Gastrocnemius medialis (tissue), 4 donors: ENCODE data around the gene EDN3. TPM values are rescaled to one million over a fixed set of nuclear protein-coding genes. Genes with fewer than 3 reads are reported as not detected.

Experiments used
- ATAC-seq, 2 donors: fragments of 150-250 bp; one replicate each; pipeline ENCODE4 v1.9.1; 2016
- DNase-seq, 2 donors: peaks; one replicate each; pipeline ENCODE4 v3.0.0-alpha.2; 2019
- H3K27ac ChIP-seq, 4 donors: fragments of 200-600 bp; sonication (generic); 1 replicate in 1 of 4; 2 replicates in 3 of 4; pipeline ENCODE4 v1.5.1; 2016 to 2018; ENCODE audit warnings: mild to moderate bottlenecking in 2 of 4, moderate library complexity in 1 of 4
- H3K27me3 ChIP-seq, 3 donors: fragments of 200-600 bp; sonication (generic) in 2 of 3; 1 replicate in 1 of 3; 2 replicates in 2 of 3; pipeline versions ENCODE4 v1.5.1 to v1.6.0; 2016 to 2019; ENCODE audit warnings: mild to moderate bottlenecking in 1 of 3, moderate library complexity in 1 of 3
- H3K36me3 ChIP-seq, 2 donors: fragments of 200-600 bp; sonication (generic) in 1 of 2; one replicate each; pipeline ENCODE4 v1.5.1; 2017 to 2018
- H3K4me1 ChIP-seq, 2 donors: fragments of 200-600 bp; sonication (generic) in 1 of 2; one replicate each; pipeline ENCODE4 v1.5.1; 2016 to 2017; ENCODE audit warnings: mild to moderate bottlenecking in 2 of 2
- H3K4me3 ChIP-seq, 4 donors: fragments of 200-600 bp; sonication (generic) in 3 of 4; 1 replicate in 1 of 4; 2 replicates in 3 of 4; pipeline ENCODE4 v1.5.1; 2016 to 2019; ENCODE audit warnings: mild to moderate bottlenecking in 2 of 4
- H3K9me3 ChIP-seq, 3 donors: fragments of 200-600 bp; sonication (generic) in 2 of 3; 1 replicate in 1 of 3; 2 replicates in 2 of 3; pipeline ENCODE4 v1.5.1; 2016 to 2019
- POLR2A ChIP-seq, 2 donors: fragments of 450-650 bp; IDR thresholded peaks; one replicate each; pipeline ENCODE4 v1.6.1; 2017; ENCODE audit warnings: antibody characterized with exemption in 2 of 2, mild to moderate bottlenecking in 2 of 2, moderate library complexity in 2 of 2
- in situ Hi-C, 4 donors: fragments of 200-750 bp; cut with MboI; loops; one replicate each; pipeline versions ENCODE4 v1.15.0 to v1.8.0; 2017; ENCODE audit warnings: low sequenced_read_pairs in 4 of 4
- intact Hi-C: fragments of 100-400 bp; cut with DNase I; formaldehyde crosslinking; loops from one replicate; pipeline ENCODE4 v1.15.1; 2023; ENCODE audit warnings: low total_unique reads
- total RNA-seq, 4 donors: library from RNA; depleted of rRNA; stranded (reverse); fragments of >200 nt; gene quantifications; one replicate each; pipeline versions ENCODE4 v1.1.0 to v1.2.3, GENCODE V29; 2016
- TF ChIP-seq, protein P1 (sequence below), 5 experiments: fragments of 450-650 bp in 3 of 5; fragments of 200-600 bp in 2 of 5; sonication (generic) in 2 of 5; IDR thresholded peaks in 4 of 5; conservative IDR thresholded peaks in 1 of 5; 1 replicate in 4 of 5; 2 replicates in 1 of 5; pipeline ENCODE4 v1.5.1; 2016 to 2019; ENCODE audit warnings: antibody characterized with exemption in 5 of 5, mild to moderate bottlenecking in 3 of 5, moderate library complexity in 3 of 5

The EDN3 gene, protein sequence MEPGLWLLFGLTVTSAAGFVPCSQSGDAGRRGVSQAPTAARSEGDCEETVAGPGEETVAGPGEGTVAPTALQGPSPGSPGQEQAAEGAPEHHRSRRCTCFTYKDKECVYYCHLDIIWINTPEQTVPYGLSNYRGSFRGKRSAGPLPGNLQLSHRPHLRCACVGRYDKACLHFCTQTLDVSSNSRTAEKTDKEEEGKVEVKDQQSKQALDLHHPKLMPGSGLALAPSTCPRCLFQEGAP
- total RNA-seq, result 1 to 10 TPM in 1 of 4 donors, under 1 TPM in 2, not detected in 1; 0.16 to 1.0 (median 0.66) TPM

DNA sequence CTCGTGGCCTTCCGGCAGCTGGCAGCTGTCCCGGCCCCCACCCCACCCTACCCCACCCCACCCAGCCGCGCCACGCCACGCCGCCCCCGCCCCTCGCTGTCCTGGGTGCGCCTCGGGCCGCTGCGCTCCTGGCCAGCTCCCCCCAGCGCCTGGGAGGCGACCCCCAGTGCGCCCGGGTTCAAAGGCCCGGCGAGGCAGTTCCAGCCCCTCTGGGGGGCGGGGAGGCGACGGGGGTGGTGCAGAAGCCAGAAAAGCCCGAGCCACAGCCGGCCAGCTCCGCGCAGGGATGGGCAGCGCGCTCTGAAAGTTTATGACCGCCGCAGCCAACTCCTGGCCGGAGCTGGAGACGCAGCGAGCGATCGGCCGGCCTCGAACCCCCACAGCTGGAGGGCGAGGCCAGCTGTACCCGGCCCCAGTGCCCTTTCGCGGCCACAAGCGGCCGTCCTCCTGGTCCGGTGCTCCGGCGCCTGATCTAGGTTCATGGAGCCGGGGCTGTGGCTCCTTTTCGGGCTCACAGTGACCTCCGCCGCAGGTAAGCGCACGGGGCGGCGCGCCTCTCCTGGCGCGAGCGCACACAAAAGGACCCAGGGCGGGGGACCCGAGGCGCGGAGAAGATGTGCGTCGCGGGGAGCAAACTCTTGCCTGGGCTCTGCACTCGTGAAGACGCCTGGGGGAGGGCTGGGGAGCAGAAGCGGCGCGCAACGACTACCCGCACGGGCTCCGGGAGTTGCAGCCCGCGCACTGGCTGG lies at the start of gene EDN3:
TSS of gene EDN3 (plus strand) at position 279 of the 749 bp plus-strand sequence. CDS start at position 481, 202 bp downstream.
- intact Hi-C loops (no loop called here), in situ Hi-C loops (no loop called here)
- Histone ChIP-seq H3K9me3 (no peaks in the 10 kb centered on the region), H3K4me3 (peak within 1 kb of the TSS in 1 of 4 donors; percentile 14), H3K27ac (no peak within 1 kb of the TSS), H3K36me3 (no peaks in the 10 kb centered on the region), H3K27me3 (peaks cover 9 to 29% (median 27%) of the 10 kb centered on the region in 3 donors), H3K4me1 (no peaks in the 10 kb centered on the region)
- DNase-seq (no peak), ATAC-seq (no peak)
- TF ChIP-seq, protein P1, sequence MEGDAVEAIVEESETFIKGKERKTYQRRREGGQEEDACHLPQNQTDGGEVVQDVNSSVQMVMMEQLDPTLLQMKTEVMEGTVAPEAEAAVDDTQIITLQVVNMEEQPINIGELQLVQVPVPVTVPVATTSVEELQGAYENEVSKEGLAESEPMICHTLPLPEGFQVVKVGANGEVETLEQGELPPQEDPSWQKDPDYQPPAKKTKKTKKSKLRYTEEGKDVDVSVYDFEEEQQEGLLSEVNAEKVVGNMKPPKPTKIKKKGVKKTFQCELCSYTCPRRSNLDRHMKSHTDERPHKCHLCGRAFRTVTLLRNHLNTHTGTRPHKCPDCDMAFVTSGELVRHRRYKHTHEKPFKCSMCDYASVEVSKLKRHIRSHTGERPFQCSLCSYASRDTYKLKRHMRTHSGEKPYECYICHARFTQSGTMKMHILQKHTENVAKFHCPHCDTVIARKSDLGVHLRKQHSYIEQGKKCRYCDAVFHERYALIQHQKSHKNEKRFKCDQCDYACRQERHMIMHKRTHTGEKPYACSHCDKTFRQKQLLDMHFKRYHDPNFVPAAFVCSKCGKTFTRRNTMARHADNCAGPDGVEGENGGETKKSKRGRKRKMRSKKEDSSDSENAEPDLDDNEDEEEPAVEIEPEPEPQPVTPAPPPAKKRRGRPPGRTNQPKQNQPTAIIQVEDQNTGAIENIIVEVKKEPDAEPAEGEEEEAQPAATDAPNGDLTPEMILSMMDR (IDR thresholded peaks at IDR 0.05 in 4 of 5, conservative IDR thresholded peaks at IDR 0.05 in 1 of 5), result no peak
- no peak for TF ChIP-seq POLR2A (IDR thresholded peaks at IDR 0.05)

DNA sequence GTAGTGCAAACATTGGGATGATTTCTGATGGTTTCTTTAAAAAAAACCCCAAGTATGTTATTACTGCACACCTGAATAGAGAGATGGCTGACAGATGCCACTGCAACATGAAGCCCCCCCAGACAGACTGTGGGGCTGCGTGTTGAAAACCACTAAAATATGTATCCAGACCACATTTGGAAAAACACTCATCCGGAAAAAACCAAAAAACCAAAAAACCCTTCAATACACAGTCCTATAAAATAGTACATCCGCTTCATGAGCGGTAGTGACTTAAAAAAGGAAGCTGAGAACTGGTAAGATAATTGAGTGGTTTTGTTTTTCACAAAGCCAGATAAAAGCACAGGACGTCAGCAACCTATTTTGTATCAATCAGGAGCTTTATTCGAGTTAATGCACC lies 47.1 kb upstream of the EDN3 start:
- Histone ChIP-seq H3K9me3 (no peaks in the 10 kb centered on the region), H3K36me3 (no peaks in the 10 kb centered on the region), H3K4me1 (no peaks in the 10 kb centered on the region), H3K27ac (no peak overlapping the region), H3K27me3 (peaks cover 0 to 13% (median 3%) of the 10 kb centered on the region in 3 donors), H3K4me3 (no peak overlapping the region)
- in situ Hi-C loops, result no loop called here
- ATAC-seq (no peak), DNase-seq (no peak)
- TF ChIP-seq POLR2A (IDR thresholded peaks at IDR 0.05), result no peak
- TF ChIP-seq, protein P1 (IDR thresholded peaks at IDR 0.05 in 4 of 5, conservative IDR thresholded peaks at IDR 0.05 in 1 of 5), result no peak
- intact Hi-C loops, result no loop called here

DNA sequence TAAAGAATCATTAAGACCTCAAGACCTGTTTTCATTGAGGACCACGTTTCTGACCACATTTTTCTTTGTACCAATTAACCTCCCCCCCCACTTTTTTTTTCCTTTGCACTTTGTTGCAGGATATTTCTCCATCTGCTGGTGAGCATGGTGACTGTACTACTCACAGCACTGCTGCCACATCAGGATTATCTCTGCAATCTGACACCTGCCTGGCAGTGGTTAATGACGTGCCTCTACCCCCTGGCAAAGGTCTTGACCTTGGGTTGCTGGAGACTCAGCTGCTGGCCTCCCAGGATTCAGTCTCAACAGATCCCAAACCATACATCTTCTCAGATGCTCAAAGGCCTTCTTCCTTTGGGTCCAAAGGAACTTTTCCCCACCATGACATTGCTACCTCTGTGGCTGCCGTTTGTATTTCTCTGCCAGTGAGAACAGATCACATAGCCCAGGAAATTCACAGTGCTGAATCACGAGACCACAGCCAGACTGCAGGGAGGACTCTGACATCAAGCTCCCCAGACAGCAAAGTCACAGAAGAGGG lies 46.6 kb upstream of the EDN3 start:
- peaks cover 0 to 13% (median 3%) of the 10 kb centered on the region in 3 donors for H3K27me3 ChIP-seq
- no peaks in the 10 kb centered on the region for H3K9me3 ChIP-seq
- H3K36me3 ChIP-seq, result no peaks in the 10 kb centered on the region
- intact Hi-C loops, result no loop called here
- DNase-seq (no peak), ATAC-seq (no peak)
- no peak overlapping the region for H3K27ac ChIP-seq
- TF ChIP-seq, protein P1 (IDR thresholded peaks at IDR 0.05 in 4 of 5, conservative IDR thresholded peaks at IDR 0.05 in 1 of 5), result no peak
- no peak for TF ChIP-seq POLR2A (IDR thresholded peaks at IDR 0.05)
- H3K4me3 ChIP-seq, result no peak overlapping the region
- in situ Hi-C loops, result no loop called here
- H3K4me1 ChIP-seq, result no peaks in the 10 kb centered on the region

DNA sequence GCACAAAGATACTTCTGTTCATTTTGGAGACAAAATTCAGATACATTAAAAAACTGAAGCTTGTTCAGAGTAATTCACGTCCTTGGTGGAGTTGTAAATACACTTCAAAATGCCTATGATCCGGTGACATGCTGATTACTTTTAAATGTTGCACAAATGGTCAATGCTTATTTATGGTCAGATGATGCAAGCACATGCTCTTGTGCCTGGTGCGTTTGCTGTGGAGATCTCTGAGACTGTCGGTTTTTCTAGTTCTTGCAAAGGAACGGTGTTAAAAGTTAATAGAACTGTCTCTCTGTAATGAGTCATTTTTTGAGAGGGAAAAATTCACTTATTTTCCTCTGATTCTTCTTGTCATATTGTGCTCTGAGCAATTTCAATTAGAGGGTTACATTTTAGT lies 45.2 kb upstream of the EDN3 start:
- no peak for ATAC-seq
- Histone ChIP-seq H3K36me3 (no peaks in the 10 kb centered on the region), H3K9me3 (no peaks in the 10 kb centered on the region), H3K27ac (no peak overlapping the region), H3K4me1 (no peaks in the 10 kb centered on the region), H3K27me3 (peaks cover 0 to 12% (median 3%) of the 10 kb centered on the region in 3 donors), H3K4me3 (no peak overlapping the region)
- no peak for DNase-seq
- intact Hi-C loops (no loop called here), in situ Hi-C loops (no loop called here)
- TF ChIP-seq, protein P1 (IDR thresholded peaks at IDR 0.05 in 4 of 5, conservative IDR thresholded peaks at IDR 0.05 in 1 of 5), result no peak
- TF ChIP-seq POLR2A (IDR thresholded peaks at IDR 0.05), result no peak
